DMS53 treated with DMSO at 0.1 percent for 48 hours (cell line): ENCODE measurements around the gene PROX1.

ENCODE experiments used
- DNase-seq: peaks from one replicate; lab custom pipeline; 2025; ENCODE audit not compliant: unreplicated experiment; lab: John Stamatoyannopoulos, UW

Gene PROX1, protein sequence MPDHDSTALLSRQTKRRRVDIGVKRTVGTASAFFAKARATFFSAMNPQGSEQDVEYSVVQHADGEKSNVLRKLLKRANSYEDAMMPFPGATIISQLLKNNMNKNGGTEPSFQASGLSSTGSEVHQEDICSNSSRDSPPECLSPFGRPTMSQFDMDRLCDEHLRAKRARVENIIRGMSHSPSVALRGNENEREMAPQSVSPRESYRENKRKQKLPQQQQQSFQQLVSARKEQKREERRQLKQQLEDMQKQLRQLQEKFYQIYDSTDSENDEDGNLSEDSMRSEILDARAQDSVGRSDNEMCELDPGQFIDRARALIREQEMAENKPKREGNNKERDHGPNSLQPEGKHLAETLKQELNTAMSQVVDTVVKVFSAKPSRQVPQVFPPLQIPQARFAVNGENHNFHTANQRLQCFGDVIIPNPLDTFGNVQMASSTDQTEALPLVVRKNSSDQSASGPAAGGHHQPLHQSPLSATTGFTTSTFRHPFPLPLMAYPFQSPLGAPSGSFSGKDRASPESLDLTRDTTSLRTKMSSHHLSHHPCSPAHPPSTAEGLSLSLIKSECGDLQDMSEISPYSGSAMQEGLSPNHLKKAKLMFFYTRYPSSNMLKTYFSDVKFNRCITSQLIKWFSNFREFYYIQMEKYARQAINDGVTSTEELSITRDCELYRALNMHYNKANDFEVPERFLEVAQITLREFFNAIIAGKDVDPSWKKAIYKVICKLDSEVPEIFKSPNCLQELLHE

DNA sequence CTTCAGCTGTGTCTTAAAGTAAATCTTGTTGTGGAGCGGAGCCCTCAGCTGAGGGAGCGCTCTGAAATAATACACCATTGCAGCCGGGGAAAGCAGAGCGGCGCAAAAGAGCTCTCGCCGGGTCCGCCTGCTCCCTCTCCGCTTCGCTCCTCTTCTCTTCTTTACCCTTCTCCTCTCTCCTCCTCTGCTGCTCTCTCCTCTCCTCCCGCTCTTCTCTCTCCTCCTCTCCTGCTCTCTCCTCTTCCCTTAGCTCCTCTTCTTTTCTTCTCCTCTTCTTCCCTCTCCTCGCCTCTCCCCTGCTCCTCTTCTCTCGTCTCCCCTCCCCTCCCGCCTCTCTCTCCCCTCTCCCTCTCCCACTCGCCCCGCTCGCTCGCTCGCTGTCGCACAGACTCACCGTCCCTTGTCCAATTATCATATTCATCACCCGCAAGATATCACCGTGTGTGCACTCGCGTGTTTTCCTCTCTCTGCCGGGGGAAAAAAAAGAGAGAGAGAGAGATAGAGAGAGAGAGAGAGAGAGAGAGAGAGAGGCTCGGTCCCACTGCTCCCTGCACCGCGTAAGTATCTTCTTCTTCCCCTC, at the start of gene PROX1:
Gene PROX1, plus strand, starts transcription at position 47 of the 580 bp plus-strand sequence. CDS start 8,563 bp downstream, outside the sequence.
- DNase-seq, result peak; percentile 89

DNA sequence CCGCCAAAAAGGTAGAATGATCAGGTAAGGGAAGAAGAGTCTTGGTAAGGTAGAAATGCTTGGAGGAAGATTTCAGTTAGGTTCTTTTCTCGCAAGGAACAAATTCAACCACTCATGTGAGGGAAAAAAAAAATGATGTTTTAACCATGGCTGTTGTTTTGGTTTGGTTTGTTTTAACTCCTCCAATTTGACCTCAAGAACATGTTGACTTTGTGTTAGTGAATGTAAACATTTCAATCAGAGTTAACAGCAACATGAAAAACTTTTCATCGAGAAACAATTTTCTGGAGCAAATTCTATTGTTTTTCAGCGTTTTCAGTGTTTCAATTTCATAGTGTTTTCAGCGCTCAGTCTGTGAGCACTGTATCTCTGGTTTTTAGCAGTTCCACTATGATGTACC, 49.0 kb upstream of the PROX1 start:
- DNase-seq, result no peak

- no peak for DNase-seq
These were observed 47.9 kb upstream of the PROX1 start for GRCh38 chr1:213939888-213940287.

GRCh38 chr1:213940947-213941346, 46.8 kb upstream of the PROX1 start:
- no peak for DNase-seq

GRCh38 chr1:213942061-213942460, 45.7 kb upstream of the PROX1 start:
- no peak for DNase-seq

DNA sequence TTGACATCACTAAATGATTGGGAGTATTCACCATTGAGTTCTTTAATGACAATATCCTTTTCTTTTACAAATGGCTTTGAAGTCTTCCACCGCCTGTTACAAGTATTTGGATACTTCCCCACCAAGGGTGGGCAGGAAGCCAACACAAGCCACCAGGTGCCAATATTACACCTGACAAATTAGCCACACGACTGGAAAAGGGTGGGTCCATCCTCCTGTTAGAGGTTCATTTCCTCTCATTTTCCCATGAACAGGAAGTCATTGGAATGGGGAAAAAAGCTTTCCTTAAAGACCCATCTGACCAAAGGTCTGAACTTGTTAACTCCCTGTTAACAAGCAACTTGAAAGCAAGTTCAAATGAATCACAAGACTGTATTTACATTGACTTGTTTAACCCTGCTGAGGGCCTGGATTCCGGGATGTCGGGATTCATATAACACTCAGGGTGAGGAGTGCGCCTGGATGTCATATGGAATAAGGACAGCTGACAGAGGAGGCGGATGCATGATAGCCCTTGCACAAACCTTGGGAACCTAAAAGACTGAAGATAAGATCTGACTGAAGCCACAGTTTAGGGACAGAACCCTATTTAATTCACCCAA, 40.5 kb upstream of the PROX1 start:
- no peak for DNase-seq

DNA sequence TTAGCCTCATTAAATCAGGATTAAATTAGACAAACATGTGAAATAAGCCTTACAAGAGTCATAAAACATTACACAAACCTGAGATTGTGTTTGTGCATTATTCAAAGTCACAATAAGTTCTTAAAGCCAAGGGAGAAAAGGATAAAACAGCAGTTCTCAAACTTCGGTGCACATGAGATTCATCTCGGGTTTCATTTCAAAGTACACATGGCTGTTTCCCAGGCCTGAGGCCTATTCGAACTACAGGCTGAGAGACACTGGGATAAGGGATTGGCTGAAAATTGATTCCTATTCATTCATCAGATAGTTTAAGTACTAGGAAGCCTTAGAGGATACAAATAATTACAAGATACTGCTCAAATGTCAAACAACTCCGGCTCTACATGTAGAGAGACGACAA, 35.9 kb upstream of the PROX1 start:
- no peak for DNase-seq

DNA sequence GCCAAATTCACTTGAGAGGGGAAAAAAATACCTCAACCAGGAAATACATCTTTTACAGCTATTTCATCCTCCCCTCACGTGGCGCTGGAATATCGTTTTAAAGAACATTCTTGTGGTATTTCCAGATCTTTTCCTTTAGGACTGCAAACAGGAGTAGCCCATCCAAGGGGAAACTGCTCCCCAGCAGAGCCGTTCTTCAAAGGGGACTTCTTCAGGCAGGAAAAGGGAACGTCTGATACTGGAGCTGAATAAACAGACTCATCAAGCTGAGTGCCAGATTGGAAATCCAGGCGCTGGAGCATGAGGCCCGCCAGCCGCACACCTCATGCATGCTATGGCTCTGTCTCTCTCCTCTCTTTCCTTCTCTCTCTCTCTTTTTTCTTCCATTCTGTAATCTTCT, 34.0 kb upstream of the PROX1 start:
- no peak for DNase-seq

GRCh38 chr1:213956295-213956770, 31.4 kb upstream of the PROX1 start:
- DNase-seq, result no peak

DNA sequence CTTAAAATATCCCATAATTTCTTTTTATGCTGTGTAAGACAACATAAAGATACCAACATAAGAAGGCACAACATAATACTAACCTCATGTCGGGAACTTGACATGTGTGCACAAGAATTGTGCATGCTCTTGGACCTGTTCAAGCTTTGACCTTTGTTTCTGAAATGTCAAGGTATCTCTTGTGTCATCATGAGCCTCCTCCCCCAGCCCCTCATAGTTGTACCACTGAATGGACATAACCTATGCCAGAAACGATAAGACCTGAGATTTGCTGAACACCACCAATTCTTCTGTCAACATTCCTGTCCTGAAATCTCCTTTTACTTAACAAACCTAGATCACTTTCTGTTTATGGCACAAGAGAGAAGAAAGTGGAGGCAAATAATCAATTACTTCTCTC, 29.4 kb upstream of the PROX1 start:
- DNase-seq, result no peak

GRCh38 chr1:213960963-213961362, 26.8 kb upstream of the PROX1 start:
- DNase-seq, result no peak

DNA sequence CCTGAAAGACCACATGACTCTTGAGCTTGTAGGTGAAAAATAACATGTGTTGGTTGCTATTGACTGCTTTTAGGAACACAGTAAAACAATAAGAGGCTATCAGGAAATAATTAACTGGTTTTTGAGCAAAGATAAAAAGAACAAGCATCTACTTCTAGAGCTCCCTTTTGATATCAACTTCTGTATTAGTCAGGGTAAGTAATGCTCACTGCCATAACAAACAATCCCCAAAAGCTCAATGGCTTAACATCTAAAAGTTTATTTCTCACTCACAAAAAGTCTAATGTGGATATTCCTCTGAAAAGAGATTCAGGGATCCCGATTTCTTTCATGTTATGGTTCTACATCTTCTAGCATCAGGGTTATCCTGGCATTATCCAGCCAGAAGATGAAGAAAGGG, 25.3 kb upstream of the PROX1 start:
- DNase-seq, result no peak

DNA sequence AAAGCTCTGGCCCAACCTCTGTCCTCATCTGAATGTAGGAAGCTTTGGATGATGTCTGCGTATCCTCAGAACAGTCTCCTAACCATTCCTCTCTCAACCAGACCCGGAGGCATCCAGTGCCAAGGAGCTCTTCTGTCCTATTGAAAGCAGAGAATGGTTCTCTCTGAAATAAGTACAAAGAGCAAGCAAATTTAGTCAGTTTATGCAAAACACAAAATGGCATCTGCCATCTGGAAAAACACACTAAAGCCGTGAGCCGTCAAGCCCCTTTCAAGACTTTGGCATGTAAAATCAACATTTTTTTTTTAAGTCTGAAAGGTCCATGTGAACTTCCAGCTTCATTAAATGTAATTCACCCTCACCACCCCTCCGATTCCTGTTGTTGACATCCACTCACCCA, 21.7 kb upstream of the PROX1 start:
- DNase-seq, result no peak

GRCh38 chr1:213968146-213968825, 19.5 kb upstream of the PROX1 start:
- DNase-seq, result no peak

GRCh38 chr1:213969958-213970555, 17.7 kb upstream of the PROX1 start:
- no peak for DNase-seq

DNA sequence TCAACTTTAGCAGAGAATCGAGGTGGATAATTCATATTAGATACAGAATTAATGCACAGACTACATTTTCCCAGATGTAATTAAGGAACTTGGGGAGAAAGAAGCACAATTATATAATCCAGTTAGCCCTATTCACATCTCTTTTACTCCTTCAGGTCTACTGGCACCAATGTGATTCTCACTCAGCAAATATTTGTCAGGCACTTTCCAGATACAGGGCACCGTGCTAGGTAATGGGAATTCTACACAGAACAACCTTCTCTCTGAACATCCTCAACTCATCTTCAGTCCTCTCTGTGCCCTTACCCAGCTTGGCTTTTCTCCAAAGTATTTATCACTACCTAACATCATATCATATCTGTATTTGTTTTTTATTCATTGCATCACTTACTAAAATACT, 15.6 kb upstream of the PROX1 start:
- no peak for DNase-seq

DNA sequence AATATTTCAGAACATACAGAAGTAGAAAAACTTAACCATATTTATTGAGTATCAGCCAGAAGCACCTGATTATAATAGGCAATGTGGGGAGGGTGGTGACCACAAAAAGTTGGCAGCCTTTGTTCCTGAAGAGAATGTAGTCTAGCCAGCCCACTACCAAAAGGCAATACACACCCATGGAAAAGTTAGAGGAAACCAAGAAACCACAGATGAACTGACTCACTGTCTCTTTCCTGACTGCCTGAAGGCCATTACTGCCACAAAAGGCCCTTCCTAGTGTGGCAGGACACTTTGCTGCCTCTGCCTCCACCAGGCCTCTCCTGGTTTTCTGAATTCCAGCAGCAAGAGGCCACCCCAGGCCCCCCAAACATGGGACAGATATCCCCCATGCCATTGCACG, 14.6 kb upstream of the PROX1 start:
- no peak for DNase-seq

DNA sequence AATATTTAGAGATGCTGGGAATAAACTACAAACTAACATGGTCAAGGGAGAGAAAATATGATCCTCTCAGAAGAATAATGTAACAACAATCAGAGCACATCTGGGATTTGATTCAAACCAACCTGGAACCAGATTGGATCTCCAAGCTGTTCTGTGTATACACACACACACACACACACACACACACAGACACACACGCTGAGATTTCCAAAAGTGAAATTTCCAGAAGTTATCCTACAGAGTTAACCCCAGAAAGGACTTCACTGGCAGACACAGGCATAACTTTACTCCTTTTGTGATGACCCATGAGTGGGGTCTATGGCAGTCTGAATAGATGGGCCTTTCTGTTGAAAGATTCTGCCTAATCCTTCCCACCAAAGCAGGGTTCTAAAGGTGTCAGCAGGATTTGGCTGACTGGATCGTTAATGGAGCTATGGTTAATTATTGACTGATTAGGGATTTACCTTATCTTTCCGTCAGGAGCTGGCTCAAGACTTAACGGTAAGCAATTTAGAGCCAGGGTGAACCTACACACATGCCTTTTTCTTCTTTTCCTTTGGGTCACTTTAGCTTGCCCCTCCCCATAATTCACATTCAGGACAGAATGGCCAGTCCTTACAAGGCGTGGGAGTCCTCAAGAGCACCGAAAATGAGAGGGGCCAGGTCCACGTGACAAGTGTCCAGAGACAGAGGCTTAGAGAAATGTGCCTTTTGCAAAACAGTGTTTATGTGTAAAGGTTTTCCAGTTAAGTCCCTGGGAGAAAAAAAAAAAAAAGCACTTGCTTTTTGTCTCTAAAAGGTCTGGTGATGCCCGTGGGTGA, 10.9 kb upstream of the PROX1 start:
- peak; percentile 28 for DNase-seq

- DNase-seq, result peak; percentile 32
These were observed 10.3 kb upstream of the PROX1 start for GRCh38 chr1:213977486-213977842.

- no peak for DNase-seq
These were observed 9.9 kb upstream of the PROX1 start for GRCh38 chr1:213977909-213978308.
